Kidney epithelial cell (primary cell): ENCODE results near the gene FTO. TPM values are rescaled to one million over a fixed set of nuclear protein-coding genes. Genes with fewer than 3 reads are reported as not detected.

Experiments used
- DNase-seq: peaks from one replicate; pipeline ENCODE4 v3.0.0-alpha.2; 2010; ENCODE audit warnings: low read depth
- H3K27me3 ChIP-seq: 2 replicates; pipeline ENCODE4 v1.6.0; 2011; ENCODE audit warnings: low read length; ENCODE audit not compliant: control insufficient read depth, insufficient read depth
- H3K36me3 ChIP-seq: 2 replicates; pipeline ENCODE4 v1.5.1; 2011; ENCODE audit warnings: low read length; ENCODE audit not compliant: control insufficient read depth, insufficient read depth
- H3K4me3 ChIP-seq: 2 replicates; pipeline ENCODE4 v1.5.1; 2011; ENCODE audit warnings: low read depth, mild to moderate bottlenecking, control low read depth, low read length
- total RNA-seq: library from RNA; depleted of rRNA; stranded (reverse); fragments of >200 nt; gene quantifications from 2 replicates; pipeline ENCODE4 v1.2.3, GENCODE V29; 2015
- TF ChIP-seq, protein P1 (sequence below): IDR thresholded peaks from 2 replicates; pipeline ENCODE4 v1.5.1; 2011; ENCODE audit warnings: mild to moderate bottlenecking, moderate library complexity, low read length, control low read depth, inconsistent platforms; ENCODE audit not compliant: insufficient read depth, poor library complexity, severe bottlenecking

The FTO gene
- total RNA-seq, 1 donor from 2014 or later, result 66.9 TPM

DNA sequence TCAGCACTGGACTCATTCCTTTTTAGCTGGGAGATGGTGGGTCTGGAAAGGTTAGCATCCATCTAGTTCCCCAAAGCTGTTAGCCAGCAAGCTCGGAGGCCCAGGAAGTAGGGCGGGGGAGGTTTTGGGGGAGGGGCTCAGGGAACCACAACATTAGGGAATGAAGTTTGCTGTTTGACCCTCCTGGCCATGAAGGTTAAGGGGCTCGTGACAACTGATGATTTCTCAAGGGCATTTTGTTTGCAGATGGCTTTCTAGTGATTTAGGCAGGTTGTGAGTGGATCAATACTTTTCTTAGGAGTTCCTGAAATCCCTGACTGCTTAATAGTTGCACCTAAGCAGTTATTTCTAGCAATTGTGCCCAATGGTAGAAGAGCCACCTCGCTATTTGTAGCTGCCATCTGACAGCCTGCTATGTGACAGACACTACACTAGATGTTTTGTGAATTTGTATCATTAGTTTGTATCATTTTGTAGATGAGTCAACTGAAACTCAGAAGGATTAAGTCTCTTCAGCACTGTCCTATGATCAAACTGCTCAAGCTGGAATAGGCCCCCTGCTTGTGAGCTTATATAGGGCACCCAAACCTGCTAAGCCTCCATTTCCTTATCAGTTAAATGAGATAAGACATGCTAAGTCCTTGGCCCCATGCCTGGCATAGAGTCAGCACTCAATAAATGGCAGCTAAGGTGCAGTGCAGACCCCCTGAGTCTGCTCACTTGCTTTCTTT lies 436.3 kb downstream of the FTO start:
- no peak for DNase-seq
- no peaks in the 10 kb centered on the region for H3K36me3 ChIP-seq
- no peak overlapping the region for H3K4me3 ChIP-seq
- H3K27me3 ChIP-seq, result no peaks in the 10 kb centered on the region
- TF ChIP-seq, protein P1, sequence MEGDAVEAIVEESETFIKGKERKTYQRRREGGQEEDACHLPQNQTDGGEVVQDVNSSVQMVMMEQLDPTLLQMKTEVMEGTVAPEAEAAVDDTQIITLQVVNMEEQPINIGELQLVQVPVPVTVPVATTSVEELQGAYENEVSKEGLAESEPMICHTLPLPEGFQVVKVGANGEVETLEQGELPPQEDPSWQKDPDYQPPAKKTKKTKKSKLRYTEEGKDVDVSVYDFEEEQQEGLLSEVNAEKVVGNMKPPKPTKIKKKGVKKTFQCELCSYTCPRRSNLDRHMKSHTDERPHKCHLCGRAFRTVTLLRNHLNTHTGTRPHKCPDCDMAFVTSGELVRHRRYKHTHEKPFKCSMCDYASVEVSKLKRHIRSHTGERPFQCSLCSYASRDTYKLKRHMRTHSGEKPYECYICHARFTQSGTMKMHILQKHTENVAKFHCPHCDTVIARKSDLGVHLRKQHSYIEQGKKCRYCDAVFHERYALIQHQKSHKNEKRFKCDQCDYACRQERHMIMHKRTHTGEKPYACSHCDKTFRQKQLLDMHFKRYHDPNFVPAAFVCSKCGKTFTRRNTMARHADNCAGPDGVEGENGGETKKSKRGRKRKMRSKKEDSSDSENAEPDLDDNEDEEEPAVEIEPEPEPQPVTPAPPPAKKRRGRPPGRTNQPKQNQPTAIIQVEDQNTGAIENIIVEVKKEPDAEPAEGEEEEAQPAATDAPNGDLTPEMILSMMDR, result no peak

DNA sequence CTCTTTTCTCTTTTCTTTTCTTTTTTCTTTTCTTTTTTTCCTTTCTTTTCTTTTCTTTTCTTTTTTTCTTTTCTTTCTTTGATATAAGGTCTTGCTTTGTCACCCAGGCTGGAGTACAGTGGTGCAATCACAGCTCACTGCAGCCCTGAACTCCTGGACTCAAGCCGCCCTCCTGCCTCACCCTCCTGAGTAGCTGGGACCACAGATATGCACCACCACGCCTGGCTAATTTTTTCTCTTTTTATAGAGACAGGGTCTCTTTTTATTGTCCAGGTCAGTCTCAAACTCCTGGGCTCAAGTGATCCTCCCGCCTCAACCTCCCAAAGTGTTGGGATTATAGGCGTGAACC lies 436.8 kb downstream of the FTO start:
- TF ChIP-seq, protein P1, result no peak
- no peaks in the 10 kb centered on the region for H3K36me3 ChIP-seq
- no peak overlapping the region for H3K4me3 ChIP-seq
- no peak for DNase-seq
- no peaks in the 10 kb centered on the region for H3K27me3 ChIP-seq

DNA sequence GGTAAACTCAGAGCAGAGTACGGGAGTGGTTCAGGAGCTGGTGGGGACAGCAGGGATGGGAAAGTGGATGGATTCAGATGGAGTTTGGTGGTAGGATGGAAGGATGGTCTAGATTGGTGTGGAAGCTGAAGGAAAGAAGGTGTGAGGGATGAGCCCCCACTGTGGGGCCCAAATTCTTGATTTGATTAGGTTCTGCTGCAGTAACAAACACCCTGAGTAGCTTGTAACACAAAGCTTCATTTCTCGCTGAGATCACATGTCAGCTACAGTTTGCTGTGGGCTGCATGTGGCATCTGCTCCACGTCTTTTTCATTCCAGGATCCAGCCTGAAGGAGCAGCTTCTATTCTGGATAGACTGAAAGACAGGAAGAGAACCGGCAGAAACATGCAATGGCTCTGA lies 438.8 kb downstream of the FTO start:
- Histone ChIP-seq H3K27me3 (no peaks in the 10 kb centered on the region), H3K4me3 (no peak overlapping the region), H3K36me3 (no peaks in the 10 kb centered on the region)
- no peak for DNase-seq
- TF ChIP-seq, protein P1, result no peak

DNA sequence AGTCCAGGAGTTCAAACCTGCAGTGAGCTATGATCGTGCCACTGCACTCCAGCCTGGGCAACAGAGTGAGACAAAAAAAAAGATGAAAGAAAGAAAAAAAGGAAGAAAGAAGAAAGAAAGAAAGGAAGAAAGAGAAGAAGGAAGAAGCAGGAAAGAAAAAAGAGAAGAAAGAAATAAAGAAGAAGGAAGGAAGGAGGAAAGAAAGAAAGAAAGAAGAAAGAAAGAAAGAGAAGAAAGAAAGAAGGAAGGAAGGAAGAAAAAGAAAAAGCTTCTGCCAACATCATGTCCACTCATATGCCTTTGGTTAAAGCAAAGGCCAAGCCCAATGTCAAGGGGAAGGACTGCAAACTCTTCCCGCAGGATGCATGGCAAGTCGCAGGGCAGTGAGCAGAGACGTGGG lies 439.5 kb downstream of the FTO start:
- H3K27me3 ChIP-seq, result no peaks in the 10 kb centered on the region
- DNase-seq, result no peak
- H3K4me3 ChIP-seq, result no peak overlapping the region
- H3K36me3 ChIP-seq, result no peaks in the 10 kb centered on the region
- TF ChIP-seq, protein P1, result no peak

DNA sequence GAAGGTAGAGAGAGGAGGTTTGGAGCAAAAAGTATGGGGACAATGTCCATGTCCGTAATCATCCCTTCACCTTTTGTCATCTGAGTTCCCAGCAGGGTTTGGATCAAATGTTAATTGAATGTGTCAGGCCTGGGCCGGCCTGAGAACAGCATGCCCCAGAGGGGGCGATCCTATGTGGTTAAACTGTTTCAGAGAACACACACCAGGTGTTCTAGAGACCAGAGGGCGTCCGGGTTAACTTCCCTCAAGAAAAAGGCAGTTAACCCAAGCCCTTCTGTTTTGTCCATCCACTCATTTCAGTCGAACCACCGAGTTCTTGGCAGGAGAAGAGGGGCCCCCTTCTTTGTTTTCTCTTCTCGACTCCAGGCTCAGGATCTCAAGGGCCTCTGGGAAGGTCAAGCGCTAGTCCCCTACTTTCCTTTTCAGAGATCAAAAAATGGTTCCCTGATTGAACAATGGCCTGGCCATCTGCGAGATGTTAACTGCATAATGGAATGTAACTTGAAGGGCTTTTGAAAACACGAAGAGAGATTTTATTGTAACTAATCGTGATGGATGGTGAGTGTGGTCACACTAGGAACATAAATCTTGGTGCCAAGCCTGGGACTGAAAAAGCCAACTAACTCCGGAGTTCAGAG lies 440.1 kb downstream of the FTO start:
- Histone ChIP-seq H3K36me3 (no peaks in the 10 kb centered on the region), H3K4me3 (no peak overlapping the region), H3K27me3 (no peaks in the 10 kb centered on the region)
- TF ChIP-seq, protein P1, result no peak
- DNase-seq, result no peak

DNA sequence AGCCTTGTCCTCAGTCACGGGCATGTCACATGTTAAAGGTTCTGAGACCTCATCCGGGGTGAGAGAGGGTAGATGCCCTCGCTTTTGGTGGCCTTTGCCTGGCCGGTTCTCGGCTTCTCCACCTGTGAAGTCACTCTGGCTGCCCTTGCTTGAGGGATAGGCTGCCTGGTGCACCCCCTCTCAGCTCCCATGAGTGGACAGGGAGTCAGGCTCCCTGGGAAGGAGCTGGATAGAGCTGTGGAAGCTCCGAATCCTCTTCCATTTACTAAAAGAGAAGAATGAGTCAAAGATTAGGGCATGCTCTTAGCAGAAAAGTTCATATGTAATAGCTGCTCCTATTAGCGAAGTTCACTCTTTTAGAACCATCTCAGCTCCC lies 440.6 kb downstream of the FTO start:
- Histone ChIP-seq H3K36me3 (no peaks in the 10 kb centered on the region), H3K27me3 (no peaks in the 10 kb centered on the region), H3K4me3 (no peak overlapping the region)
- no peak for DNase-seq
- TF ChIP-seq, protein P1, result no peak
